22Rv1 (cell line): ENCODE results near the gene XCR1.

Experiments
- ZFX ChIP-seq: fragments of 450-650 bp; IDR thresholded peaks from 2 replicates; pipeline ENCODE4 v1.6.1; 2017; ENCODE audit warnings: antibody characterized with exemption, borderline replicate concordance
- TF ChIP-seq, protein P1 (sequence below): fragments of 450-650 bp; IDR thresholded peaks from 2 replicates; pipeline ENCODE4 v1.5.1; 2017; ENCODE audit warnings: mild to moderate bottlenecking

DNA sequence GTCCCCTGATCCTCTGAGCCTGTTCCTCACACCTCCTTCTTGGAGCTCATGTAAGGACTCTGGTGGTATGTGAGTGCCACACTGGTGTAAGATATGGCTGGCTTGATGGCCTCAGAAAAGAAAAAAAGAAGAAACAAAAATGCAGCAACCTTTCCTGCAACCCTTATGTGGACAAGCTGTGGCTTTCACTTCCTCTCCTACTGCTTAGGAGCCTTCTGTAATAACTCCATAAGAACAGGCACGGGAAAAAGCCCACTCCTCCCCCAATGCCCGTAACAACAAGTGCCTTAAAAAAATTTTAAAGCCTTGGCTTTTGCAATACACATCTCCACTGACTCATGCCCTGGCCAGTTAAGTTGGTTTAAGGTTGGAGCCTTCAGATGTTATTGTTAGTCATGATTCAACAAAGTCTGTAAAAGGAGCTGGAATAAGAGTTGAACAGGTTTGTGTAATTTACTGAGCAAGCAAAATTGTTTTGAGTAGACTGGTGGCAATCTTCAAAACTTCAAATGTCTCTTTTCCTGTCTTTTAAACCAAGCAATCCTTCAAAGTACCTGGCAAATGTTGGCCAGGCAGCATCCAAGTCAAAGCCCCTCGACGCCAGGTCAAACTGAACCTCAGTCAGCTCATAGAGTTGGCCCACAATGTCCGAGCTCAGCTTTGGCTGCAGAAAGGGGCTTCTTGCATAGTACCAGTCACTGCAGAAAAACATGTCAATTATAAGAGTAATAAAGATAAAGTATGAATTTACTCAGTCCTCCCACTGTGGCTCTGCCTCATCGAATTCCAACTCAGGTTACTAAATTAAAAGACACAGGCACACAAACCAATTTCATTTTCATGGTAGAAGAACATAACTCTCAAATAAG, 54.5 kb downstream of the XCR1 start:
- TF ChIP-seq, protein P1, sequence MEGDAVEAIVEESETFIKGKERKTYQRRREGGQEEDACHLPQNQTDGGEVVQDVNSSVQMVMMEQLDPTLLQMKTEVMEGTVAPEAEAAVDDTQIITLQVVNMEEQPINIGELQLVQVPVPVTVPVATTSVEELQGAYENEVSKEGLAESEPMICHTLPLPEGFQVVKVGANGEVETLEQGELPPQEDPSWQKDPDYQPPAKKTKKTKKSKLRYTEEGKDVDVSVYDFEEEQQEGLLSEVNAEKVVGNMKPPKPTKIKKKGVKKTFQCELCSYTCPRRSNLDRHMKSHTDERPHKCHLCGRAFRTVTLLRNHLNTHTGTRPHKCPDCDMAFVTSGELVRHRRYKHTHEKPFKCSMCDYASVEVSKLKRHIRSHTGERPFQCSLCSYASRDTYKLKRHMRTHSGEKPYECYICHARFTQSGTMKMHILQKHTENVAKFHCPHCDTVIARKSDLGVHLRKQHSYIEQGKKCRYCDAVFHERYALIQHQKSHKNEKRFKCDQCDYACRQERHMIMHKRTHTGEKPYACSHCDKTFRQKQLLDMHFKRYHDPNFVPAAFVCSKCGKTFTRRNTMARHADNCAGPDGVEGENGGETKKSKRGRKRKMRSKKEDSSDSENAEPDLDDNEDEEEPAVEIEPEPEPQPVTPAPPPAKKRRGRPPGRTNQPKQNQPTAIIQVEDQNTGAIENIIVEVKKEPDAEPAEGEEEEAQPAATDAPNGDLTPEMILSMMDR = no peak
- TF ChIP-seq ZFX = no peak
